Measurements from ENCODE around the gene KIAA0513. TPM values are rescaled to one million over a fixed set of nuclear protein-coding genes. Genes with fewer than 3 reads are reported as not detected.

The KIAA0513 gene
- total and polyA plus RNA-seq, 2 donors (not counting 1 experiment from before 2014, with no cell fraction given) = 1.1 to 2.1 TPM

GRCh38 chr16:85089525-85089924 is 61.9 kb downstream of the KIAA0513 start:
- no peak overlapping the region for H3K27ac ChIP-seq (ENCODE audit: low read length in 2 of 2)
- no peak overlapping the region for H2AFZ ChIP-seq (ENCODE audit: insufficient read depth, low read depth, low read length, poor library complexity, severe bottlenecking)
- H3K27ac Mint-ChIP-seq = no peak overlapping the region
- intact Hi-C loops (cut with micrococcal nuclease) = no loop called here
- H3K36me3 ChIP-seq (replicated peaks in 1 of 2; ENCODE audit: control extremely low read depth in 1 of 2, control insufficient read depth in 1 of 2, extremely low read depth in 1 of 2, insufficient read depth in 2 of 2, low read length in 1 of 2) = no peaks in the 10 kb centered on the region
- no peaks in the 10 kb centered on the region for H3K9me3 Mint-ChIP-seq (ENCODE audit: insufficient read depth)
- no peak for ATAC-seq (ENCODE audit: low read depth)
- no peak for DNase-seq
- peaks cover 0 to 13% (median 4%) of the 10 kb centered on the region in 4 experiments for H3K27me3 ChIP-seq (replicated peaks in 1 of 4; ENCODE audit: control extremely low read depth in 1 of 4, control insufficient read depth in 3 of 4, insufficient read depth in 4 of 4, low read length in 3 of 4)
- TF ChIP-seq EZH2 (IDR thresholded peaks at IDR 0.05; ENCODE audit: borderline replicate concordance, insufficient read depth, low read depth, low read length, poor library complexity, severe bottlenecking) = no peak
- TF ChIP-seq, protein P1, sequence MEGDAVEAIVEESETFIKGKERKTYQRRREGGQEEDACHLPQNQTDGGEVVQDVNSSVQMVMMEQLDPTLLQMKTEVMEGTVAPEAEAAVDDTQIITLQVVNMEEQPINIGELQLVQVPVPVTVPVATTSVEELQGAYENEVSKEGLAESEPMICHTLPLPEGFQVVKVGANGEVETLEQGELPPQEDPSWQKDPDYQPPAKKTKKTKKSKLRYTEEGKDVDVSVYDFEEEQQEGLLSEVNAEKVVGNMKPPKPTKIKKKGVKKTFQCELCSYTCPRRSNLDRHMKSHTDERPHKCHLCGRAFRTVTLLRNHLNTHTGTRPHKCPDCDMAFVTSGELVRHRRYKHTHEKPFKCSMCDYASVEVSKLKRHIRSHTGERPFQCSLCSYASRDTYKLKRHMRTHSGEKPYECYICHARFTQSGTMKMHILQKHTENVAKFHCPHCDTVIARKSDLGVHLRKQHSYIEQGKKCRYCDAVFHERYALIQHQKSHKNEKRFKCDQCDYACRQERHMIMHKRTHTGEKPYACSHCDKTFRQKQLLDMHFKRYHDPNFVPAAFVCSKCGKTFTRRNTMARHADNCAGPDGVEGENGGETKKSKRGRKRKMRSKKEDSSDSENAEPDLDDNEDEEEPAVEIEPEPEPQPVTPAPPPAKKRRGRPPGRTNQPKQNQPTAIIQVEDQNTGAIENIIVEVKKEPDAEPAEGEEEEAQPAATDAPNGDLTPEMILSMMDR (IDR thresholded peaks at IDR 0.05) = no peak
- H3K79me2 ChIP-seq (ENCODE audit: control insufficient read depth, insufficient read depth, low read length) = no peaks in the 10 kb centered on the region
- H4K20me1 ChIP-seq (ENCODE audit: control insufficient read depth, insufficient read depth, low read length, poor library complexity, severe bottlenecking) = no peaks in the 10 kb centered on the region
- no peaks in the 10 kb centered on the region for H3K9me3 ChIP-seq (ENCODE audit: control extremely low read depth in 1 of 3, control insufficient read depth in 2 of 3, insufficient read depth in 1 of 3, low read length in 2 of 3)
- peaks cover 9% of the 10 kb centered on the region for H3K4me1 Mint-ChIP-seq
- H3K4me1 ChIP-seq (ENCODE audit: control insufficient read depth in 2 of 2, insufficient read depth in 2 of 2, low read length in 2 of 2) = peaks cover 4 to 8% of the 10 kb centered on the region in 2 donors
- CTCF ChIA-PET = no interaction called here
- H3K9ac ChIP-seq (ENCODE audit: low read length) = no peak overlapping the region
- POLR2A ChIA-PET = no interaction called here
- H3K4me3 Mint-ChIP-seq = no peak overlapping the region
- no peak overlapping the region for H3K4me2 ChIP-seq (replicated peaks; ENCODE audit: low read depth, low read length, poor library complexity, severe bottlenecking)
- no peak overlapping the region for H3K4me3 ChIP-seq (ENCODE audit: control extremely low read depth in 1 of 5, extremely low read depth in 1 of 5, insufficient read depth in 1 of 5, low read depth in 2 of 5, low read length in 4 of 5)
- WGBS (ENCODE audit: insufficient coverage) = 90% methylated on average over 16 of the region's 16 CpGs
- H3K27me3 Mint-ChIP-seq = peaks cover 20% of the 10 kb centered on the region

GRCh38 chr16:85090181-85090580 is 62.6 kb downstream of the KIAA0513 start:
- TF ChIP-seq EZH2 (IDR thresholded peaks at IDR 0.05; ENCODE audit: borderline replicate concordance, insufficient read depth, low read depth, low read length, poor library complexity, severe bottlenecking) = no peak
- TF ChIP-seq, protein P1 (IDR thresholded peaks at IDR 0.05) = no peak
- H3K4me3 ChIP-seq (ENCODE audit: control extremely low read depth in 1 of 5, extremely low read depth in 1 of 5, insufficient read depth in 1 of 5, low read depth in 2 of 5, low read length in 4 of 5) = no peak overlapping the region
- intact Hi-C loops (cut with micrococcal nuclease) = no loop called here
- H3K4me3 Mint-ChIP-seq = no peak overlapping the region
- H3K27ac Mint-ChIP-seq = no peak overlapping the region
- 84% methylated on average over 11 of the region's 13 CpGs for WGBS (ENCODE audit: insufficient coverage)
- no peaks in the 10 kb centered on the region for H3K79me2 ChIP-seq (ENCODE audit: control insufficient read depth, insufficient read depth, low read length)
- peaks cover 0 to 2% of the 10 kb centered on the region in 2 donors for H3K4me1 ChIP-seq (ENCODE audit: control insufficient read depth in 2 of 2, insufficient read depth in 2 of 2, low read length in 2 of 2)
- POLR2A ChIA-PET = no interaction called here
- no peak overlapping the region for H3K4me2 ChIP-seq (replicated peaks; ENCODE audit: low read depth, low read length, poor library complexity, severe bottlenecking)
- H2AFZ ChIP-seq (ENCODE audit: insufficient read depth, low read depth, low read length, poor library complexity, severe bottlenecking) = no peak overlapping the region
- peaks cover 14% of the 10 kb centered on the region for H3K27me3 Mint-ChIP-seq
- peaks cover 0 to 9% (median 4%) of the 10 kb centered on the region in 4 experiments for H3K27me3 ChIP-seq (replicated peaks in 1 of 4; ENCODE audit: control extremely low read depth in 1 of 4, control insufficient read depth in 3 of 4, insufficient read depth in 4 of 4, low read length in 3 of 4)
- no peaks in the 10 kb centered on the region for H3K9me3 ChIP-seq (ENCODE audit: control extremely low read depth in 1 of 3, control insufficient read depth in 2 of 3, insufficient read depth in 1 of 3, low read length in 2 of 3)
- ATAC-seq (ENCODE audit: low read depth) (no peak), DNase-seq (no peak)
- no peak overlapping the region for H3K9ac ChIP-seq (ENCODE audit: low read length)
- no peaks in the 10 kb centered on the region for H3K36me3 ChIP-seq (replicated peaks in 1 of 2; ENCODE audit: control extremely low read depth in 1 of 2, control insufficient read depth in 1 of 2, extremely low read depth in 1 of 2, insufficient read depth in 2 of 2, low read length in 1 of 2)
- CTCF ChIA-PET = no interaction called here
- no peaks in the 10 kb centered on the region for H3K9me3 Mint-ChIP-seq (ENCODE audit: insufficient read depth)
- H3K4me1 Mint-ChIP-seq = peaks cover 4% of the 10 kb centered on the region
- H3K27ac ChIP-seq (ENCODE audit: low read length in 2 of 2) = no peak overlapping the region
- H4K20me1 ChIP-seq (ENCODE audit: control insufficient read depth, insufficient read depth, low read length, poor library complexity, severe bottlenecking) = no peaks in the 10 kb centered on the region
